GM21423 (cell line): ENCODE data around the gene PCED1B.

Experiments used
- ATAC-seq: cut with Tn5 transposase; IDR thresholded peaks from one replicate; pipeline ENCODE4 v1.9.1; 2021; ENCODE audit warnings: mild to moderate bottlenecking, moderate library complexity; ENCODE audit not compliant: unreplicated experiment

The PCED1B gene

DNA sequence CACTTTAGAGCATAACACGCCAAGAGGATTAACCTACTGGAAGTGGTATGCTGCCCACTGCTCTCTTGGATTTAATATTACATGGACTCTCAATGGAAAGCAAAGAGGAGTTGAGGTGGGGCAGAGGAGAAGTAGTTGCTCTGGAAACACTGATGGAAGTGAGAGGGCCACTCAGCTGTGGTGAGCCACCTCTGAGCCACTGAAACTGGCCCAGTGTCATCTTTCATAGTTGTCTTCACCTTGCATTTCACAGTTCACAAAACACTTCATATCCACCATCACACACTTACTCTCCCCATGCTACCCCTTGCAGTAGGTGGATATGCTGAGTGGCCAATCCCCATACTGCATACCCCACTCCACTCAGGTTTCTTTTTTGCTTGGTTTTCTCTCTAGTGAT lies 12.2 kb upstream of the PCED1B start:
- no peak for ATAC-seq

DNA sequence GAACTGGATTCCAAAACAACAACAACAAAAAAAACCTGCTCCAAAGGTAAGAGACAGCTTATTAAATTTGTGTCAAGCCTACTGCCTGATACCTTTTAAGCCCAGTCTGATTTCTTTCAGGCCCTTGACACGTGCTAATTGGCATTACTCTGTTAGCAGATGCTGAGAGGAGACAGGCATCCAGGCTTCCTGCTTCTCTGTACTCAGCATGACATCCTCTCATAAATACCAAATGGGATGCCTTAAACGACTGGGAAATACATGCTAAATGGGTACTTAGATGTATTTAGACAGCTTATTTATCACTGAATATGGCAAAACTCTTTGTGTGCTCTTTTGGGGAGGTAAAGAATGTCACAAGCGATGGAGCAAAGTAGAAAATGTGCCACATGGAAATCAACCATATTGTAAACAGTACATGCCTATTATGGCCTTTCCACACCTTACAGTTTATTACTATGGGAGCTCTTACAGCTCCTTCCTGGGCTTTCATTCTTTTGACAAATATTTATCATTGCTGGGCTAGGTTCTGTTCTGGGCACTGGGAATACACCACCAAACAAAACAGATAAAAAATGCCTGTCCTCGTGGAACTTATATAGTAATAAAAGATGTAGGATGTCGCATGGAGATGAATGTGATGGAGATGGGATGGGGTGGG lies 11.5 kb upstream of the PCED1B start:
- no peak for ATAC-seq

DNA sequence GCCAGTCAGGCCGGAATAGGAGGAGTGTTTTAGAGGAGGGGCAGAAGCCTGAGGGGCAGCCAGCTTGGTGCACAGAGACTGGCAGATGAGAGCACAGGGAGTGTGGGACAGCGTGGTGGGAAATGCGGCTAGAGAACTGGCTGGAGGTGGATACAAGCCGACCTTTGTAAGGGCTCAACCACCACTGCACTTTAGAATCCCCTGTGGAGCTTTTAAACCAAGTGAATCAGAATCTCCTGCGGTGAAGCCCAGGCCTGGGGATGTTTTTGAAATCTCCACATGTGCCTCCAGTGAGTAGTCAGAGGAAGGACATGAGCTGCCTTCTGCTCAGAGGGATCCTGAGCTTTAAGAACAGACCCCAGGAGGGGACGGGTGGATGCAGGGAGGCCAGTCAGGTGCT lies 10.9 kb upstream of the PCED1B start:
- no peak for ATAC-seq

DNA sequence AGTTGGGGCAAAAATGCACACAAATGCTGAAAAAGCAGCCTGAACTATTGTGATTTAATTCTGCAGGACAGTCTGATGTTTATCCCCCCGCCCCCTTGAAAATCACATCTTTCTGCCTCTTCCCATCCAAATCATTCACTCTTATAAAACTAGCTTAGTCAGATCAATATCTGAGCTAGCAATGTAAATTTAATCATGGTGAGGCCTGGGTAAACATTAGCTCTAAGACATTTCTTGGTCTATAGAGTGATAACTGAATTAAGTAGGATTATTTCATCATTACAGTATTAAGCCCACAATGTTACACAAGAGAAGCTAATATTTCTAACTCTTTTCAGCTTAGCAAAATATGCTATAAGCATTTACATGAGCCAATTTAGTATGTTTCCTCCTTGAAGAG lies 9.1 kb upstream of the PCED1B start:
- ATAC-seq, result no peak

DNA sequence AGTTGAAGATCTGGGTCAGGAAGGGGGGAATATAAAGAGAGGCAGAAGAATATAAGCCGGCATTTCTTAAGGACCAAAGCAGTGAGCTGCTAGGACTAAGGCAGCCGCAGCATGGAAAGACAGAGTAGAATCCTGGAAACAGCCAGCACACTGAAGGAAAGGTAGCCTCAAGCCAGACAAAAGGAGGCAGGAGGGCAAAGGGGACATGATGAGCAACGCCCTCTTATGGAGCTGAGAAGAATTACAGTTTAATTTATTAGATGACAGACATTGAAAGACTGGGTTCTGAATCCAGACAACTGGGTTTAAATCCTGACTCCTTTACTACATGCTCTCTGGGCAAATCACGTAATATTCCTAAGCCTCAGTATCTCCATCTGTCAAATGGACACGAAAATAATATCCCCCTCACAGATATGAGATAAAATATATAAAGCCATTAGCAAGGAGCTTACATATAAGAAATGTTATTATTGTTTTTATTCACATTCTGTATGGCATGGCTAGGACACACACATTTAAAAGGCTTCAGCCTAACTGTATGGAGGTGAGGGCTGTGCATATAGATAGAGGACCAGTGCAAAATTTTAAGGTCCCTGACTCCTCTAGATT lies 8.1 kb upstream of the PCED1B start:
- ATAC-seq, result no peak

DNA sequence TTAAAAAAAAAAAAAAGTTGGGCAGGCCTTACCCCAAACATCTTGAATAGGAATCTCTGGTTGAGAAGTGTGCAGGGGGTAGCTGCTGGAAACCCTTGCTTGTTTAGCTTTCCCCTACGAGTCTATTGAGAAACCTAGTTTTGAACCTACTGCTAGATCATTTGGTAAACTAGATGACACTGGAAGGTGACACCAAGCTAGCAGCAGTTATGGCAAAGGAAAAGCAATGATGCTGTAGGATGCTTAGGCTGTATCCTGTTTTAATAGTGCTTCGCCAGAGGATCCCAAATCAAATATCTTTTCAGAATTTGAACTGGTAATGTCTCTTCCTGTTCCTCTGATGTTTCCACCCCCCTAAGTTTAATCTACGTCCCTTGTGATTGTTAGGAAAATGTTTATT lies 5.5 kb upstream of the PCED1B start:
- no peak for ATAC-seq

DNA sequence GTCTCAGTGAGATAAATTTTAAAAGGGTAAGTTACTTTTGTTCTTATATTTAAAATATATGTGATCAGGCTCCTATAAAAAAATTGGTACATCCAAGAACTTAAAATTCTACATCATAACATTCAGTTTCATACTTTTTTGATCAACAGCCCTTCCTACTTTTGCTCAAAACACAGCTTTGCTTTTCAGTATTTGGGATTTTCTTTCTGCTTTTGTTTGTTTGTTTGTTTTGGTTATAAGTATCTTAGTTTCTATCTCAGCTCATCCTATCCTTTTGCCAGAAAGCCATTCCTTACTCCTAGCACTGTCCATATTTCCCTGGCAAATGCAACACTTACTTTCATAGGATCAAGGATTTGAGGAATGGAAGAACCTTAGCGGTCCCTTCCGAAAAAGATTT lies 4.7 kb upstream of the PCED1B start:
- no peak for ATAC-seq

DNA sequence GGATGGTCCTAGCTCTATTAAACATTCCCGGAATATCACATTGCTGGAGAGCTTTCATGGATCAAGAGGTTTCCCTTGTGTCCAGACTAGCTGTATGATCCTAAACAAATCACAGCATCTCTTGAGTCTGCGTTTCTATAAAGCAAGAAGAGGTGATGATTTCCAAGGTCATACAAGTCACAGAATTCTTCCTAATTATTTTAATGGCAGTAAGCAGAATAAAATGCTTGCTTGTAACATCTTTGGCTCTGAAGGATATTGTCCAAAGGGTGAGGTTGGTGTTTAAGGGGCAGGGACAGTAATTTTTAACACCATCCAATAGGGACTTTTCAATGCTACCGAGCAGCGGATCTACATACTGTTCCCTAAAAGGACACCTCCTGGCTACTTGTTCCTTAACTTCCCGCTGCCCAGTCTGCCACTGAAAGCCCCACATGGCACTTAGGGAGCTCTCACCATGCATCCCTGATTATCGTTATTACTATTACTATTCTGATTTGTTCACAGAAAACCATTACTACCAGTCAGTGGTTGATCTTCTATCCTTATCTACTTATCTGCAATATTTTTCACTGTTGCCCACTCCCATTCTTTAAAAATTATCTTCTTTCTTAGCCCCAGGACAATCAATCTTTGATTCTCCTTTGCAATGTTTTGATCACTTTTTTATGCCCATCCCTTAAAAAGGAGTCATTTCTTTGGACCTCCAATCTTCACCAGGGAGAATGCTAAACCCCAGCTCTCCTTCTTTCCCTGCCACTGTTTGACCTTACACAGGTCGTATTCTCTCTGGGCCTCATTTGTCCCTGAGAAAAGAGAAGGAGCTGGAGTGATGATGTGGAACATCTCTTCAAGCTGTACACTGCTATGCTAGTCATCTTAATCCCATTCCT lies 4.0 kb upstream of the PCED1B start:
- ATAC-seq, result no peak

DNA sequence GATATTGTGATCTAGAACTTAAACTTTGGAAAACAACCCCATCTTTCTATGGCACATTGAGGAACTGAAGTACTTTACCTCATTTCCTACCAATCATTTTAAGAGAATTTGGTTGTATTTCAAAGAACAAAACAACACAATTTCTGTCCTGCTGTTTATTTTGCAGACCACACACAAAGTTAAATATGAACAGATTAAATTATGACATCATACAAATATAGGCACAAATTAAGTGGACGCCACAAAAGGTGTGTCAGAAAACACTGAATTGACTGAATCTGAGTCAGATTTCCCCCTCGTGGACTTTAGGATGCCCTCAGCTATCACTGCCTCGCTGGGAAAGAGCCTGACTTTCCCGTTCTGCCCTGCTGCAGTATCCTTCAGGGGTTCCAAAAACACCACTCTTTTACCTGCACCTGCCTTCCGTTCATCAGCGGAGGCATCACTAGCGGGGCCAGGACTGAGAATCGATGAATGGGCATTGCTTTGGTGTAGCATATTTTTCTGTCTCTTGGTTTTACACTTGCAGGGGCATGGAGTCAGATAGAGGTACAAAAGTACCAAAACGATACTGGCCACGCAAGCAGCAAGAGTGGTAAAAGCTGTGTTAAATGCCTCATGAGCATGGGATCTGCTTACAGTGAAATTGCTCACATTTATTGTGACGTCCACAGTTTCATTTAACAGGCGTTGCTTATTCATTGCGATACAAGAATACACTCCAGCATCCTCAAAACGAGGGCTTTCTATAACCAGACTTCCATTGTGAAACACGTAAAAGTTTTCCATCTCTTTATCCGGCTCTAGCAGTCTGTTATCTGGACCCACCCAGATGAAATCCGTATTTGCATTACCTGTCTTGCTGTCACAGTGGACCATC lies 2.0 kb upstream of the PCED1B start:
- no peak for ATAC-seq

DNA sequence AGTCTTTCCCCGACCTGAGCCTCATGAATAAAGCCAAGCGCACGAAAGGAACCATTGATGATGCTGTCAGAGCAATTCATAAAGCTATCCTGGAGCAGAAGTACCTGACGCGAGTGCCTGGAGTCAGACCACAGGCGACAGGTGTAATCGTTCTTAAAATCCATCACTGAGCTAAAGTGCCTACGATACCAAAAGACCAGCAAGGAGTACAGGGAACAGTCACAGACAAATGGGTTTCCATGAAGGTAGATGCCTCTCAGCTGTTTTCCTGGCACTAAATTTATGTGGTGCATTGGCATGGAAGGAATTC lies 1.4 kb upstream of the PCED1B start:
- ATAC-seq, result no peak

DNA sequence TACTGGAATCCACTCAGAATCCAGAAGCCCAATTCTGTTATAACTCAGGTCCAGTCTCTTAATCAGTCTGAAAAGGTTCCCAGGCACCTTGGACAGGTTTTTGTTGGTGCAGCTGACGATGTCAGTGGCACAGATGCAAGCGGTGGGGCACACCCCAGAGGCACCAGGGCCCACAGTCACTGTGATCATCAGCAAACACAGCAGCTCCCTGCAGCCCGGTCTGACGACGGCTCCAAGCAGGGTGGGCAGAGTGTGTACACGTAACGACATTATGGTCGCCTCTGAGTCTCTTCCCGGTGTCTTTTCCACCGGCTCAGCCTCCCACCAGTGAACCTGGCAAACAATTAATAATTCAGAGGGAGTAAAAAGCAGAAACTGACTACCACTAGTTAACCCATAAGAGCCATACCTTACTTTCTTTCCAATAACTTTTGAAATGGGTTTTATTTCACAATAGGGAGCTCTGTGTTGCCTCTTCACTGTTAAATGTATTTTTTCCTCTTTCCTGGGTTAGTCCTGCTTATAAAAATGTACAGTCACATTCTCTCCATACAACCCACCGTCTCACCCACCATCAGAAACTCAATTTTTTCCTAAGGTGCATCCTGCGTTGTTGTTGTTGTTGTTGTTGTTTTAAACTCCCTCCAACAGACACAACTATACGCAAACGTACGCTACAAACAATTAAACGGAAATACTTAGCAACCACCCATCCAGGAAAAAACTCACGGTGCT lies 521 bp upstream of the PCED1B start:
- ATAC-seq, result no peak

DNA sequence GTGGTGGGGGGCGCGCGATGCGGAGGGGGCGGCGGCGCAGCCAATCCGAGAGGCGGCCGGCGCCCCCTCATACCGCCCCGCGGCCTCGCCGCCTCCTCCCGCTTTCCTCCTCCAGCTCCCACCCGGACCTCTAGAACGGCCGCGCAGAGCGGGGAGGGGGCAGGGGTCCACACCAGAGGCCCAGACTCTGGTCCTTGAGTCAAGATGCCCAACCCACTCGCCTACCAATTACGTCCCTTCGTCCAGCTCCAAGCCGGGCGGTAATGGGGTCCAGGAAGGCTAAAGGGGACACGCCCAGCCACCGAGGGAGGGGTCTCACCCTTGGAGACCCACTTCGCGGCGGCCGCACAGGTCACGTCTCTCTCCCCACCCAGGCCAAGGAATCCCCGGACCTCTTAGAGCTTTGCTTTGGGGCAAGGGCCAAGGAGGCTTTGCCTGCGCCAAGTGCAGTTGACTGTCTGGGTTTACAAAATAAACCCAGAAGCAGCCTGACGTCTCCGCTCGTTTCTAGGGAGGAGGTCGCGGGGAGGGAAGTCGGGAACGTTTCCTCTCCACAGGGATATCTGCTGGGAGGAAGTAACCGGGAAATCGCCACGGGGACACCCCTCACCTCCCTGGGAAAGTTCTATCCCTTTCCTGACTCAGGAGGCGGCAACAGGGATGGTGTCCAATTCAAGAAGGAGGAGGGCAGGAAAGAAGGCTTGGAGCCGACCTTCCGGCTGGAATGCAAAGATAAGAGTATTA lies 732 bp downstream of the PCED1B start:
- no peak for ATAC-seq

DNA sequence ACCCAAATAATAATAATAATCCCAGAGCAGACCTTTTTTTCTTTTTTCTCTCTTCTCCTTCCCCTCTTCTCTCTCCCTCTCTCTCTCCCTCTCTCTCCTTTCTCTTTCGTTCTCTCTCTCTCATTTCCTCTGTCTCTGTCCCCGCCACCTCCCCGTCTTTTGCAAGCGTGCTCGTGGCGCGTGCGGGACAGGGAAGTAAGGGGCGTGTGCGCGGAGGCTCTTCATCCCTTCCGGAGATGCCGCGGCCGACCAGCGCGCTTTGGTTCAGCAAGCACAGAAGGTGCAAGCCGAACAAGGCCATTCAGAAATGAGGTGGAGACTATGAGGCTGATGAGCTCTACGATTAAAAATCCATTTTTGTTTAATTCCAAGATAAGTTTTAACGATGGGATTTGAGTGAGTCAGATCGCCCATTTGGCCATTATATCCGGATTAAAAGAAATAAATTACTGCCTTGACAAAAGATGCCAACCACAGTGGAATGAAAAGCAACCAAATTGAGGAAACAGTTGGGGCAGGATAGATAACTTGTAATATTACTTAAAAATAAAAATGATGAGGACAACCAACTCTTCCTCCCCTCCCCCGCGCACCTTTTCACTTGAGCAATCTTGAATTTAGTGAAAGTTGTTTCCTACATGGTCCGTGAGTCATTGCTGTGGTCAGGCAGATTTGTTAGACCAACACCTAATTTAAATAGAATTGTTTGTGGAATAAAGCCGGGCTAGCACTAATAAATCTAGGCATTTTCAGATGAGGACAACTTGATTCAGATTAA lies 1.5 kb downstream of the PCED1B start:
- no peak for ATAC-seq

DNA sequence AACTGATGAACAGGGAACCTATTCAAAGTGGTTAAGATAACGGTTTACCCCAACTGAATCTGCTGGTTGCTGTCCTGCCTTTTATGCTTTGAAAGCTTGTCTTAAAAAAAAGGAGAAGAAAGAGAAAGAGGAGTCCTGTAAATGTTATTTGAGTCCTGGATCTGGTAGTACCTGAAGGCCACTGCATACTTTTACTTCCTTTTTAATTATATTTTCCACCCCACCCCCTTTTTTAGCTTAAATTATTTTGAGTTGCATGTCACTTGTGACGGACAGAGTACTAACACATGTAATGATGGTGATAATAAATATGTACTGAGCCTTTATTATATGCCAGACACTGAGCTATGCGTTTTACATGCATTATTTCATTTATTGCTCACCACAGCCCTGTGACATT lies 2.9 kb downstream of the PCED1B start:
- no peak for ATAC-seq

DNA sequence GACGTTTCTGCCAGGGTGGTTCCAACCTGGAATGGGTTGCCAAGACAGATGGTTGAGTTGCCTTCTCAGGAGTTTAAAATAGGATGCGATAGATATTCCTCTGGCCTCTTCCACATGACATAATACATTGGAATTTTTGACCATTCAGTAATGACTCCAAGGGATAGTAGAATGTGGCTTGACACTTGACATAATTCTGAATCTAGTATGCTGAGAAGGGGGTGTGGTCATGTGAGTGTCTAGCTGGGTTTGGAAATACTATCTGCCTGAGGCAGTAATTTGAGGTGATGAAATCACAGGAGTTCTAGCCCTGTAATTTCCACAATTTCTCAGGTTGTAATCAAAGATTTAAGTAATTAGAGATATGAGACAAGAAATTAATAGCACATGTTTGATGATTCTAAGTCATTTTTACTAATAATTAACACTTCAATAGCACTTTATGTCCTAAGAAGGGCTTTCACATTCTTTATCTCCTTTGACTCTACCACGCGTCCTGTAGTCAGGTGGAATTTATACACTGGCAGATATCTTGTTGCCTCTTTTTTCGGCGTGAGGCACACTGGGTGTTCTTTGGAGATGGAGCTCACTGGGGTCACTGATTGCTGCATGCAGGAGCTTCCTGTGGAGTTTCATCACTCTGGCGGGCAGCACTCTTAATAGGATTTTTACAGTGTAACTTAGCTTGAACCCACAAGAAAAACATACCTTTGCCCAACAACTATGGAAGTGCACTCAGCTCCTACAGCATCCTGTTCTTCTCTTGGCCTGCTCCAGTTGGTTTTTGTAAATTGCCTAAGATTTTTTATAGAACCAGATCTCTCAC lies 3.6 kb downstream of the PCED1B start:
- no peak for ATAC-seq

DNA sequence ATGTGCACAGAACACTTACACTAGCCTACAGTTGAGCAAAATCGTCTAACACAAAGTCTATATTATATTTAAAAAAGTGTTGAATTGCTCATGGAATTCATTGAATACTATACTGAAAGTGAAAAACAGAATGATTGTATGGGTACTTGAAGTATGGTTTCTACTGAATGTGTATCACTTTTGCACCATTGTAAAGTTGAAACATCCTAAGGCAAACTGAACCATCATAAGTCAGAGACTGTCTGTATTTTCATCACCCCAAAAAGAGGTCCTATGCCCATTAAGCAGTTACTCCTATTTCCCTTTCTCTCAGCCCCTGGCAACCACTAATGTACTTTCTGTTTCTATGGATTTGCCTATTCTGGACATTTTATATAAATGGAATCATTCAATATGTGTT lies 4.8 kb downstream of the PCED1B start:
- ATAC-seq, result no peak

DNA sequence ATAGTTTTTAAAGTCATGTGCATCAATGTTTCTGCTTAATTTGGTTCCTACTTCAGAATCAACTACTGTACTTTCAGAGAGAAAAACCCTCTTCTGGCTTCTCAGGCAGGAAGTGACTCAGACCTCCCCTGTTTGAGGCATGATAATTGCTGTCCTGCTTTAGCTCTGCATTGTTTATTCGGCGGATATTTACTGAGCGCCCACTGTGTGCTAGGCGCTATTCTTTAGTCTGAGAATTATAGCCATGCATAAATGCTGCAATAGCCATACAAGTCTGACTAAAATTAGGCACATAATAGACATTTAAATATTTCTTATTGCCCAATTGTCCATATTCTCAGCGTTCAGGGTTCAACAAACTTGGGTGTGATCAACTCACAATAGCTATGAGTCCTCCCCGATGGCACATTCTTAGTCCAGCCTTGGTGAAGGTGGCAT lies 6.4 kb downstream of the PCED1B start:
- ATAC-seq, result no peak

DNA sequence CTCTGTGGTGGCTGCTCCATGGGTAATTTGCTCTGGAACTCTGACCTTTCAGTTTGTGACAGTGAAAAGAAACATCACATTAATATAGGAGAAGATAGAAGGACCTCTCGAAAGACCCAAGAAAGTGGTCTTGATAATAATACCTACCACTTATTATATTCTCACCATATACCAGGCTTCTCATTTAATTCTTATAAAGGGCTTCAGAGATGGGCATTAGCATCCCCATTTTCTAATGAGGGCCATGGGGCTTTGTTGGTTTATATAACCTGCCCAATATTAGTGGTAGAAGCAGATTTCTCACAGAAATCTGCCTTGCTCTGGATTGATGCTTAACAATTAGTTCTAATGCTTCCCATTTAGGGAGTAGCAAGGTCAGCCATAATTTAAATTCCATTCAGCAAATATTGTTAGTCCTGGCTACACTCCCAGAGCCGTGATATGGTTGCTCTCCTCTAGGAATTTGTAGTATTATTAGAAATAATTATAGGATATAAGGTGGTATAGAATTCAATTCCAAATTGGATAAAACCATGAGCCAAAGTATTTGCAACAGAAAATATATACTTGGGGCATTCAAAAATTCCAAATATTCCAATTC lies 7.8 kb downstream of the PCED1B start:
- ATAC-seq, result no peak
